Limb (tissue), 2 donors: ENCODE measurements around the gene PLXNA3.

Experiments
- DNase-seq, 2 donors: peaks; one replicate each; pipeline ENCODE4 v3.0.0-alpha.2; 2016; ENCODE audit errors: extremely low spot score in 2 of 2

Gene PLXNA3

GRCh38 chrX:154458116-154458953, at the start of gene PLXNA3:
PLXNA3 (plus strand) TSS chrX:154458281; CDS start chrX:154460184, 1,903 bp downstream.
- DNase-seq = peak in 1 of 2 donors; percentile 74

DNA sequence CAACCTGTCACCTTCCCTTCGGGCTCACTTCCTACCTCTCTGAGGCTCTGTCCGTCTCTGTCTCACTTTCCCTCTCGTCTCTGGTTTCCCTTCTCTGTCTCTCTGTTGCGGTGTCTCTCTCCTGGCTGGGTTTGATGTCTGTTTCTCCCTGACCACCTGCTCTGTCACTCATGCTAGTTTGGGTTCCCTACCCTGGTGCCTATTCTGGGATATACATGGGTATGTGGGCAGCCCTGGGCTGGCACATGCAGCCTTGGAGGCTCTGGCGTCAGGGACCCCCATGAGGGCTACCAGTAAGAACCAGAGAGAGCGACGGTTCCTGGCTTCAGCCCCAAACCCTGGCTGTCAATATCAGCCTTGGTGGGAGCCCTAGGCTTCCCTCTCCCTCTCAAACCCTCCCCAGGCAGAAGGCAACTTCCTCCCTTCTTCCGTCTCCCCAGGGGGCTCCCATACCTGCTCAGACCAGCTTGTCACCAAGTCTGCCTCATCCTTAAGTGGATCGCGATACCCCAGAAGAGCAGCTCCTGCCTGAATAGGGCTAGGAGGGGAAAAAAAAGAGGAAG, 49.3 kb upstream of the PLXNA3 start:
- no peak for DNase-seq

DNA sequence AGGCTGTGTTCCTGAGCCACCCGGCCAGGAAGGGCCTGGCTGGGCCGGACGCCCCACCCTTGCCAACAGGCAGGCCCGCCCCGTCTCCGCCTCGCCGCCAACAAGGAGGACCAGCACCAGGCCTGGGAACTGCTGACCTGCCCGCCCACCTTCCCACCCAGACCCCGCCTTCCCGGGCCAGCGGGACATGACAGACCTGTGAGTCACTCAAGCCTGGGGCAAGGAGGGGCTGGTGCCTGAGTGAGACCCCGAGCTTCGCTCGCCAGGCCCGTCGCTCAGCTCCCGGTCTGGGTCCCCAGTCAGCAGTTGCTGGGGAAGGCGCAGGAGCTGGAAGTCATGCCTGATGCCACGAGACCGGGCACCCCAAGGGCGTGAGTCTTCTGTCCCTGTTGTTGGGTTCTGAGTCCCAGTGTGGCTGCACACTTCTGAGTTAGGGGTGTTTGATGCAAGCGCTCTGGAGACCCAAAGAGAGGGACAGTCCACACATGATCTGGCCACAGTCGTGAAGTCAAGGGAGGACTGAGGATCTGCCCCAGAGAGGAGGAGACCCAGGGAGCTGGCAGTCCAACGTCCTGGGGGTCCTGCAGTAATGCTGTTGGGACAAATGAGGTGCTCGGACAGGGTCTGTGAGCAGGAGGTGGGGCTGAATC, 48.7 kb upstream of the PLXNA3 start, which contains the start of gene DNASE1L1:
Gene DNASE1L1, minus strand, starts transcription at position 33 of the 650 bp plus-strand sequence. CDS start 3,686 bp downstream, outside the sequence.
- DNase-seq = peak in 1 of 2 donors; percentile 47

- peak in 1 of 2 donors; percentile 67 for DNase-seq
These were observed 46.1 kb upstream of the PLXNA3 start for GRCh38 chrX:154411981-154412340.

GRCh38 chrX:154412468-154412867, 45.6 kb upstream of the PLXNA3 start:
- no peak for DNase-seq

- no peak for DNase-seq
These were observed 44.9 kb upstream of the PLXNA3 start for GRCh38 chrX:154413142-154413541.

- DNase-seq = no peak
These were observed 40.9 kb upstream of the PLXNA3 start for GRCh38 chrX:154417157-154417556.

- DNase-seq = no peak
These were observed 38.9 kb upstream of the PLXNA3 start for GRCh38 chrX:154419189-154419588.

DNA sequence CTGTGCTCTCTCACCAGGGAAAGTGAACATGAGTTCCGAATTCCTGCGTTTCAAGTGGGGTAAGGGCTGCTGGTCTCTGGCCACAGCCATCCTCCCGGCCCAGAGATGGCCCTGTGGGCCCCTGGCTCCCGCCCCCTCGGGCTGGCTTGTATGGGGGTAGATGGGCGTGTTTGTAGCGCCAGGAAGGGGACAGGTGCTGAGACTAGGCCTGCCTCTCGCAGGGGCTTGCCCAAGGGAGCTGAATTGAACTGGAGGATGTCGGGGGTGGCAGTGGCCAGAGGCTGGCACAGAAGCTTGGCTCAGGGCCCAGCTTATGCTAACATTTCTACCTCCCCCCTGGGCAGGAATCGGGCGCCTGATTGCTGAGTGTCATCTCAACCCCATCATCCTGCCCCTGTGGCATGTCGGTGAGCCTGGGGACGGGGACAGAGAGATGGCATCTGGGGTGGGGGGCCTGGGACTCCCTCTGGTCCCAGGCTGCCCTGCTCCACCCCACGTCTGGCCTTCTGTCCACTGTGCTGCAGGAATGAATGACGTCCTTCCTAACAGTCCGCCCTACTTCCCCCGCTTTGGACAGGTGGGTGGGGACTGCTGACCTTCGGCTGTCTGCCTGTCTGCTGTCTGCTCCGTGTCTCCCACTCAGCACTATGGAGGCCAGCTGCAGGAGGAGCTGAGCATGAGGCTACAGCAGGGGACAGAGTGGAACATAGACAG, 38.2 kb upstream of the PLXNA3 start:
- no peak for DNase-seq

- no peak for DNase-seq
These were observed 37.7 kb upstream of the PLXNA3 start for GRCh38 chrX:154420402-154420756.

DNA sequence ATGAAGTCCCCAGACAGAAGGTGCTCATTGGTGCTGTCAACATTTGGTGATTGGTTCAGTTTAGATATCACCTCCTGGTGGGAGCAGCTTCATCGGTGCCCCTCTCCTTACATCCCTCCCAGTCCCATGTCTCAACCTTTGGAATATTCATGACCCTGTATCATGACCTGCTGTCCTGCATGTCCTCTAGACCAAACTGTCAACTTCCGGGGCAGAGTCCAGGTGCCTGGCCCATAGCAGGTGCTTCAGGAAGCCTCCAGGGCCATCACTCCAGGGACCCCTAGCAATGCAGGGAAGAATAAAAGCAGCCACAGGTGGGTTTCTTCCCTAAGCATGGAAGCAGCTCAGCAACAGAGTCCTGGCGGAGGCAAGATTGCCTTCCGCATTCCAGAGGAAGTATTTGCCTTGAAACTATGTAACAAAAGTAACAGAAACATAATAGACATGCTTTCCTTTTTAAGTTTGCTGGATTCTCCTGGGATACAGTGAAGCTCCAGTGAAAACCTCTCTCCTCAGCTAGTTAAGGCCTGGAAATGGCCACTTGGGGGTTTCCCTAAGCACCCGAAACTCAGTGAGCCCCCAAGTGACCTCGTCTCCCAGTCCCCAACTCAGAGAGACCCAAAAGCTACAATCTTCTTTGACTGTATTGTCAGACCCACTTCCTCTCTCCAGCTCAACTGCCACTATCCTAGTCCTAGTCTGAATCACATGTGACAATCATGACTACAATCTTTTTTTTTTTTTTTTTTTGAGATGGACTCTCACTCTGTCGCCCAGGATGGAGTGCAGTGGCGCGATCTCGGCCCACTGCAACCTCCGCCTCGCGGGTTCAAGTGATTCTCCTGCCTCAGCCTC, 30.9 kb upstream of the PLXNA3 start:
- DNase-seq = no peak

DNA sequence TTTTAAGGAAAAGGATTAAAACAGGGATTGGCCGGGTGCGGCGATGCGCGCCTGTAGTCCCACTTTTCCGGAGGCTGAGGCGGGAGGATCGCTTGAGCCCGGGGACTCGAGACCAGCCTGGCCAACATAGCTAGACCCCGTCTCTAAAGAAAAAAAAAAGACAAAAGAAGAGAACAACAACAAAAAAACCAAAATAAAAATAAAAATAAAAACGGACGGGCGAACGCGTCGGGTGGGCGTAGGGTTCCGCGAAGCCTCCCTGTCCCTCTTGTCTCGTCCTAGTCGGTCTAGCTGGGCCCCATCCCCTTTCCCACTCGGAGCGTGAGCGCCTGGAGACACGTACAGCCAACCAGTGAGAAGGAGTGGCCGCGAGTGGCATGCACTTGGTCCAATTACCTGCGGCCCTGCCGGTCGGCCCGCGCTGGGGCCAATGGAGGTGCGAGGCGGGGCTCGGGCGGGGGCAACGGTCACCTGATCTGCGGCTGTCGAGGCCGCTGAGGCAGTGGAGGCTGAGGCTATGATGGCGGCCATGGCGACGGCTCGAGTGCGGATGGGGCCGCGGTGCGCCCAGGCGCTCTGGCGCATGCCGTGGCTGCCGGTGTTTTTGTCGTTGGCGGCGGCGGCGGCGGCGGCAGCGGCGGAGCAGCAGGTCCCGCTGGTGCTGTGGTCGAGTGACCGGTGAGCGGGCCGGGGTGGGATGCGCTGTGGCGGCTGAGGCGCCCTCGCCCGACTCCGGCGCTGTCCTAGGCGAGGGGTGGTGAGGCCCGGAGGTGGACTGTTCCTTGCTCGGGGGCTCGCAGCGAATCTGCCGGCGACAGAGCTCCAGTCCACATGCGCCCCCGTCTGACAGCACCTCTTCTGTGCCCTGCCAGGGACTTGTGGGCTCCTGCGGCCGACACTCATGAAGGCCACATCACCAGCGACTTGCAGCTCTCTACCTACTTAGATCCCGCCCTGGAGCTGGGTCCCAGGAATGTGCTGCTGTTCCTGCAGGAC, 29.6 kb upstream of the PLXNA3 start, which contains the start of gene ATP6AP1:
Gene ATP6AP1, plus strand, starts transcription at position 502 of the 996 bp plus-strand sequence. Its CDS starts 16 bp downstream, at position 518.
- DNase-seq = peak; percentile 89 to 92

- DNase-seq = no peak
These were observed 28.4 kb upstream of the PLXNA3 start for GRCh38 chrX:154429711-154430110.

DNA sequence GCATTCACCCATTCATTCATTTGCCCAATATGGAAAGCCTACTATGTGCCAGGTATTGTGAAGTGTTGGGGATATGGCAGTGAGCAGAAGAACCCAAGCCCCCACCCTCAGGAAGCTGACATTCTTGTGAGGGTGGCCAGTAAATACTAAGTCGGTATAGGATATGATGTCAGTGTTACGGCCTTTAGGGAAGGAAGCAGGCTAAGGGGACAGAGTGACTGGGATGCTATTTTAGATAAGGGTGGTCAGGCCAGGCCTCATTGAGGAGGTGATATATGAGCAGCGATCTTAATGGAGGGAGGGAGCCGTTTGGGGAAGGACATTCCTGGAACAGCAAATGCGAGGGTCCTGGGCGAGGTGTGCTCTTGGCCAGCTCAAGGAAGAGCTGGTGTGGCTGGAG, 27.6 kb upstream of the PLXNA3 start:
- DNase-seq = no peak

DNA sequence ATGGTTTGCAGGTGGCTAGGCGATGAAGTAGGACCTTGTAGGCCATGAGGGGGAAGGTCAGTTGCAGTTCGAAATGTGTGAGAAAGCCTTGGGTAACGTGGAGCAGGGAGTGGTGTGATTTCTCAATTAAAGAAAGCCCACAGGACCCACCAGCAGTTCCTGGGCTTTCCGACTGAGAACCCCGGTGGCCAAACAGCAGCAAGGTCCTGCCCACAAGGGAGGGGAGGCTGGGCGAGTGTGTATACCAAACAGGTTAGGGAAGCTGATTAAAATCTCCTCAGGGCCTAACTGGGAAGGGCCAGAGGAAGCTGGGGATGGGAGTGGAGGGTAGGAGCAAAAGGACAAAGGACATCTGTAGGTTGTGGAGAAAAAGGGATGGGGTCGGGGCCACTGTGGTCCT, 27.2 kb upstream of the PLXNA3 start:
- DNase-seq = no peak

DNA sequence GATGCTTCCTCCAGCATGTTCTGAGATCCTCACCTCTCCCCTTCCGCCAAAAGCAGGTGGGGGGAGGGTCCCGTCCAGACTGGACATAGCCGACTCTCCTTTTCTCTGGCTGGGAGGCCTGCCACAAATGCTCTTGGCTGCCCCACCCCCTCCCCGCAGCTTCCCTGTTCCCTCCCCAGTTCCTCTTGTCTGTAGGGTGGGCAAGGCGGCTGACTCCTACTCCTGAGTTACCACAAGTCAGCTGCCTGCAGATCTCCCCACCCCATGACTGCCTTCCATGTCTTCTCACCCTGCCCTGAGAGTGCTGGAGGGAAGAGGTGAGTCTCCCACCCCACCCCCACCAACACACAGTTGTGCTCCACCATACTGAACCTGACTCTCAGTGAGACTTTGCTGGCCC, 26.7 kb upstream of the PLXNA3 start:
- DNase-seq = no peak

DNA sequence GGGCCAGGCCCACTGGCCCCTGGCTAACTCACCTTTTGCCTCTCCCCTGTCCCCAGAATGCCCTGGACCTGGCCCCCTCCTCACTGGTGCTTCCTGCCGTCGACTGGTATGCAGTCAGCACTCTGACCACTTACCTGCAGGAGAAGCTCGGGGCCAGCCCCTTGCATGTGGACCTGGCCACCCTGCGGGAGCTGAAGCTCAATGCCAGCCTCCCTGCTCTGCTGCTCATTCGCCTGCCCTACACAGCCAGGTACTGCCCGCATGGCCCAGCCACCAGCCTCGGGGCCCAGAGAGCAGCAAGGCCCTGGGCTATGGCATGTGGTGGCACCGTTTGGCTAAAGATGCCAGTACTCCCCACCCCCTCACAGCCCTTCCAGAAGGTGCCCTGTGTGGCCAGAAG, 25.9 kb upstream of the PLXNA3 start:
- no peak for DNase-seq

- peak in 1 of 2 donors; percentile 7 for DNase-seq
These were observed 24.5 kb upstream of the PLXNA3 start for GRCh38 chrX:154433605-154434004.

DNA sequence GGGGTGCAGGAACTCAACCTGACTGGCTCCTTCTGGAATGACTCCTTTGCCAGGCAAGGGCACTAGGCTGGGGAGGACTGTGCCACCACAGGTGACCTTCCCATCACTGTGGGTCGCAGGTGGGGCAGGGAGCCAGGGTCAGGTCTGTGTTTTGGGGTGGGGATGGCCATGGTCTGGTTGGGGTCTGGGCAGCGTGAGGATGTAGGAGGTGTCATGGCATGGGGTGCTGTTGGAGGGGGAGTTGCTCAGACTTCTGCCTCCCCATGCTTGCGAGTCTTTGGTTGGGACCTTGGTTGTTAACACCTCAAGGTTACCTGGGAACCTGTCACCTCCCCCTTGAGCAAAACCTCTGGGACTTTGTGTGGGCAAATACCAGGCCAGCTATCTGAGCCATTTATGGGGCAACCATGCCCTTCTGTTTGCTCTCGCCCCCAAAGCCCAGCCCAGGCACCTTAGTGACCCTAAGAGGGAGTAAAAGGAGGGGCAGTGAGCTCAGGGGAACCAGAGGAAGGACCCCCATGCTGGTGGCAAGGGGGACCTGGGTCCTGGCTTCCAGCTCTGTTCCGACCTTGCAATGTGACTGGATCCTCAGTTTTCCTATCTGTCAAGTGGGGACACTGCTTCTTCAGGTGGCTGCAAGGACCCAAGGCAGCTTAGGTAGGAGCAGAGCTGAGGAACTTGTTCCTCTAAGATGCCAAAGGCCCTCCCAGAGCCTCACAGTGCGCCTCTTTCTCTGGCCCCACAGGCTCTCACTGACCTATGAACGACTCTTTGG, 23.5 kb upstream of the PLXNA3 start:
- peak in 1 of 2 donors; percentile 4 for DNase-seq
